ENCODE results near the gene JAZF1.
A peak's percentile ranks its signal among the peaks of the same experiment; 100 is the strongest.

Gene JAZF1

GRCh38 chr7:28180364-28181147 is at the start of gene JAZF1:
Gene JAZF1 (minus strand): TSS chr7:28180795.
- DNase-seq: peak; percentile 48 to 55

GRCh38 chr7:28230261-28230660 is 49.7 kb upstream of the JAZF1 start:
- no peak for DNase-seq

GRCh38 chr7:28228396-28228795 is 47.8 kb upstream of the JAZF1 start:
- no peak for DNase-seq

GRCh38 chr7:28226003-28226402 is 45.4 kb upstream of the JAZF1 start:
- no peak for DNase-seq

- no peak for DNase-seq
Observed at GRCh38 chr7:28225576-28225975, 45.0 kb upstream of the JAZF1 start.

- DNase-seq: no peak
Observed at GRCh38 chr7:28224675-28225074, 44.1 kb upstream of the JAZF1 start.

DNA sequence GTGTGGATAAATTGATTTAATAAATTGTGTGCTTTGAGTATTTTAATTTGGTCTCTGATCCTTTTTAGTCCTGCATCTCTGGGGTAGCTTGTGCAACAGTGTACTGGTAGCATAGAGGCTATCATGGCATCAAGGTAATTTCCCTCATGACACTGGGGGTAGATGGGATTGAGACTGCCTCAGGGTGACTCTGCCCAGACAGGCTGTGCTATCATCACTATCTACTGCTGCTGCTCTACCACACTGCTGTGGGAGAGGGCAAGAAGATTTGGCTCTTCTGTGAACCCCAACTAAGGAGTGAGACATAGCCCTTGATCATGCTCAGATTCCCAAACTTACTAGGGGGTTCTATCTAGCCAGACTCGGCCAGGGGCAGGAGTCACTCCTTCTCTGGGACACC is 43.6 kb upstream of the JAZF1 start:
- no peak for DNase-seq

DNA sequence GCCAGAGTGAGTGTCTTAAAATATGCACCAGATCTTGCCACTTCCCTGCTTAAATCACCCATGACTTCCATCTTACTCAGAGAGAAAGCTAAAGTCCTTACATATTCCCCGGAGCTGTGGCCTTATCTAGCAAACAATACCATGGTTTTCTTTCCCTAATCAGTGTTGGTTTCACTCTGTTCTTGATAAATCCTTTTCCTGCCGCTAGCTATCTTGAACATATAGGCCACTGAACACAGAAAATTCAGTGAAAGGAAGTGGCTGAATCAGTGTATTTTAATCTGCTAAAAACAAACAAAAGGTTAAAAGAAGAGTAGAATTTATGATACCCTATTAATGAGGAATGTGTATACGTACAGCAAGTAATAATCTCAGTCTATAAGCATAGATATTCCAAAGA is 42.0 kb upstream of the JAZF1 start:
- DNase-seq: no peak

GRCh38 chr7:28219793-28220192 is 39.2 kb upstream of the JAZF1 start:
- no peak for DNase-seq

DNA sequence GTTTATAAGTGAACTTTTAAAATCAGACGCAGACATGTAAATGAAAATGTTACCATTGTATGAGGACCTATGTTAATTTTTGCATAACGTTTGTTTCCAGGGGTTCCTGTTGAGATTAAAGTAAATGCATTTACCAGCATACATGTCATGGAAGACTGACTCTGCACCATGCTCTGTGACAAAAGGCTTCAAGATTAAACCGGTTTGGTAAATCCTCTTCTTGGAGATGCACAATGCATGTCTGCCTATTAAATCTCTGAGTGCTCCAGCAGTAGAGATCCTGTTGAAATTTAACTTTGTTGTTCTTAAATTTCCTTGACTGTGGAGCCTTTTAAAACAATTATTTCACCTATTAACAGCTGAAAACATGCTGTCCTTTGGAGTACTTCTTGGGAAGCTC is 36.5 kb upstream of the JAZF1 start:
- DNase-seq: no peak

- DNase-seq: peak in 1 of 2 experiments; percentile 23
Observed at GRCh38 chr7:28211006-28211405, 30.4 kb upstream of the JAZF1 start.

DNA sequence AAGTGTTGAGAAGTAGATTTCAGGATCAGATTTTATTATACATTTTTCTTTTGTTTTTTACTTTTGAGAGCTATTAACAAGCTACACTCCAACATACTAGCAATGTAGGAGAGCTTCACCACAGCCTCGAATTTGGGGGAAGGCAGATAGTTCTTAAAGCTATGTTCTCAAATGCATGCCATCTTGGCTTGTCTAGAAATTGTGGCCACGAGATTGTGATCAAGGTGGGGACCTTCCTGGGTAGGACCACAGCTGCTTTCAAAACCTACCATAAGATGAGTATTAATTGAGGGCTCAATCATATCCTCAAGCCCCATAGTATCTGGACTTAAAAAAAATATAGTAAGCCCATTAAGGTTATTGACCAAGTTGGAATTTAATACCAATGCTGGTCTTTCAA is 27.9 kb upstream of the JAZF1 start:
- DNase-seq: no peak

GRCh38 chr7:28207486-28208158 is 27.0 kb upstream of the JAZF1 start:
- DNase-seq: no peak

GRCh38 chr7:28205506-28205905 is 24.9 kb upstream of the JAZF1 start:
- no peak for DNase-seq

DNA sequence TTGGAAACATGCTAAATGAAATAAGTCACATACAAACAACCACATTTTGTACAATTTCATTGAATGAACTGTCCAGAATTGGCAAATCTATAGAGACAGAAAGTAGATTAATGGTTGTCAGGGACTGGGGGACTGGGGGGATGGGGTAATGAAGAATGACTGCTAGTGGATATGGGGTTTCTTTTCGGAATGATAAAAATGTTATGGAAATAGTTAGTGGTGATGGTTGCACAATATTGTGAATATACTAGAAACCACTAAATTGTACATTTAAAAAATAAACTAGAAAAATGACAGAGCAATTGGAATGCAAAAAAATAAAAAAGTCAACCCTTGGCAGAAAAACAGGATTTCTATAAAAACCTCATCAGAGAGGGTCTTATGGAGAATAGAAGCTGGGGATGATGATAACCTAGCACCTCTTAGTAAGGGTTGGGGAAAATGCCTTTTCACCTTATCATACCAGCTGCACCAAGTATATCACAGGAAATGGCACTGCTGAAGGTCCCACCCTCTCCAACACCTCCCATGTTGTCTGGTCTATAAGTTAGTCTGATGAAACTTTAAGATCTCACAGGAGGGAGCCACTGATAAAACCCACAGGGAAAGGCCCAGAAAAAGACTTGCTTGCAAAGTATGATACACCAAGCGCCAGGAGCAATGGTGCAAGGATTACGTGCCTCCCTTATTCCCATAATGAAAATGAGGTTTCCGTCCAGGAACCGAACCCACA is 23.1 kb upstream of the JAZF1 start:
- DNase-seq: no peak

DNA sequence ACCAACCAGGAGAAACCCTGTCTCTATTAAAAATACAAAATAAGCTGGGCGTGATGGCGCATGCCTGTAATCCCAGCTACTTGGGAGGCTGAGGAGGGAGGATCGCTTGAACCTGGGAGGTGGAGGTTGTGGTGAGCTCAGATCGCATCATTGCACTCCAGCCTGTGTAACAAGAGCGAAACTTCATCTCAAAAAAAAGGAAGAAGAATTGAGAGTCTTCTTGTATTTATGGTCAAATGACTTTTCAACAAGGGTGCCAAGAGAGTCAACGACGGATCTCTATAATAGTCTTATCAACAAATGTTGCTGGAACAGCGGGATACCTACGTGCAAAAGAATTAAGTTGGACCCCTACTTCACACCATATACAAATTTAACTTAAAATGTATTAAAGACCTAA is 21.6 kb upstream of the JAZF1 start:
- no peak for DNase-seq

GRCh38 chr7:28201131-28201530 is 20.5 kb upstream of the JAZF1 start:
- no peak for DNase-seq

GRCh38 chr7:28200598-28200997 is 20.0 kb upstream of the JAZF1 start:
- DNase-seq: no peak

DNA sequence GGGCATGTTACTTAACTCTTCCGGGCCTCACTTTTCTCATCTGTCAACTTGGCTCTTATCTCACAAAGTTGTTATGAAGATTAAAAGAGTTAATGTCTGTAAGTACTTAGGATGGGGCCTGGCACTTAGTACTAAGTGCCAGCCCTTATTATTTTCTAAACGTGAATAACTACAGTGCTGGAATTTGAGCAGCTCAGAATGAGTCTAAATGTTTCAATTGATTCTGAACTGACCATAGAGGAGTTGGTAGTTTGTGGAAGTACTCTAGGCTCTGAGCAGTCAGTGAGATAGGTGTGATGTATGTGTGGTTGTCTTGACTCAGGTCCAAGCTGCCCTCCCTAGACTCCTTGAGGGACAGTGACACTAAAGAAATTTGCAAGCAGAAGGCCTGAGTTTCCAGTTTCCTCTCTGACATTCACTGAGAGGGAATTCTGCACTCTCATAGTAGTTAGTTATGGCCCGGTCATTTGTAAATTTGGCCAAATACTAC is 18.5 kb upstream of the JAZF1 start:
- no peak for DNase-seq

DNA sequence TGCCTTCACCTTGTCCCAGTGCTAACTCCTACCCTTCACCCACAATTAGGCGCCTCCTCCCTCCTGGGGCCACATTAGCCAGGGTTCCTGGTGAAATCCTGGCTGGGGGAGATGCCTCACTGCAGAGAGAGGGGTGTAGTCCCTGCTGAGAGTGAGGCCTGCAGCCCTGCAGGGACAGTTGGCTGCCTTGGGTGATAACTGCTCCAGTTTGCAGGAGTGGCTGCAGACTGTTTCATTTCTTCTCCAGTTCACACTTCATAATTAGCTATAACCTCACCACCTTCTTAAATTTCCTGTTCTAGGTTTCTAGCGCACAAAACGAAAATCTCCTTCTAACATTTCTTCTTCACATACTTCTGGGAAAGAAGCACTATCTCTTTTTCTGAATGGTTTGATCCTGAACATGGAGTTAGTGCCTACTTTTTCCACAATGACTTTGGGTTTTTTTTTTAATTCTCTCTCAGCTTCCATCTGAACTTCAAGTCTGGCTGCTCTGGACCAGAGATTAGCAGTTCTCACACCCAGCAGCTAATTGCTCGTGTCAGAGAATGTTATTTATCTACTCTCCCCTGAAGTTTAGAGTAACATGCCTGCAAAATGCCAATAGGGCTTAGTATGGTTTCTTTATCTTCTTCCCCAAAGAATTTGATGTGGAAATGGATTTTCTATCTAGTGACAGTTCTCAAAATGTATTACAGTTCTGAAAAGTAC is 15.5 kb upstream of the JAZF1 start:
- DNase-seq: no peak

GRCh38 chr7:28192786-28193585 is 12.4 kb upstream of the JAZF1 start:
- no peak for DNase-seq

DNA sequence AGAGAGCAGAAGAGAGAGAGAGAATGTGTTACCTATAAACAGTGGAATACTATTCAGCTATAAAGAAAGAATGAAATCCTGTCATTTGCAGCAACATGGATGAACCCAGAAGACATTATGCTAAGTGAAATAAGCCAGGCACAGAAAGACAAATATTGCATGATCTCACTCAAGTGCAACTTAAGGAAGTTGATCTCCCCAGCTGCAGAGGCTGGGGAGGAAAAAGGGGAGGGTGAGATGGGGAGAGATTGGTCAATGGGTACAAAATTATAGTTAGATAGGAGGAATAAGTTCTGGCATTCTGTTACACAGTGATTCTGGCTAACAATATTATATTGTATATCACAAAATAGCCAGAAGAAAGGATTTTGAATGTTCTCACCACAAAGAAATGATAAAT is 11.2 kb upstream of the JAZF1 start:
- DNase-seq: no peak
